ENCODE measurements around the gene TLCD4. TPM values are rescaled to one million over a fixed set of nuclear protein-coding genes. Genes with fewer than 3 reads are reported as not detected.

Gene TLCD4
- under 0.01 TPM in 2 replicates for total RNA-seq

DNA sequence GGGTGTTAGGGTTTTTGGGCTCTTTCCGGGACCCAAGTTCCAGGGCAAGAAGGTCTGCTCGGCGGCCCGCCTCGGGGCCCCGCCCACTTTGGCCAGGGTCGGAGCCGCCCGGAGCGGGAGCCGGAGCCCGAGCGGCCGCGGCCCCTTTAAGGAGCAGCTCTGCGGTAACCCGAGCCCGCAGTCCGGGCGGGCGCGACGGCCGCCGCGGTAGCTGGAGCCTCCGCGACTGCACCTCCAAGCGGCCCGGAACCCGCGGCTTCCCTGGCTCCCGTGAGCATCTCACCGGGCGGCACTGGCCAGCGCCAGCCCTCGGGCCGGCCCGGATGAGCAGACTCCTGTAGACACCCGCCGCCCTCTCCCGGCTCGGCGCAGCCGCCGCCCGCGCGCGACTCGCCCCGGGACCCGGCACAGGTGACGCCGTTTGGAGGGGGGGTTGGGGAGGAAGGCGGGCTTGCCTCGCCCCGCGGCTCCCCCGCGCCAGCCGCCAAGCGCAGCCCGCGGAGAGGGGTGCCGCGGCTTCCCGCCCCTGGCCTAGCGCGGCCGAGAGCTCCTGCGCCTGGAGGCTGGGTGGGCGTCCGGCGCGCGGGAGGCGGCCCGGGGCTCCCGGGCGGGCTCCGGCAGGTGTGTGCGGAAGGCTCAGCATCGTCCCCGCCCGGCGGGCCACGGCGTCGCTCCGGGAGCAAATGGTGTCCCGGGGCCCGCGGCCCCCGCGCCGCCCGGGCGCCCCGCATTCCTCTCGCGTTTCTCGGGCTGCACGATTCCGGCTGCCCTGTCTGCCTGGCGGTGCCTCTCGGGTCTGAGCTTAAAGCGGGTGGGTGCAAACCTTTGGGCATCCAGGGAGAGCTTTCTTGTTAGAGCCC, at the start of gene TLCD4:
TSS of gene TLCD4 (plus strand) at position 149 of the 860 bp plus-strand sequence. CDS start 26,547 bp downstream, outside the sequence.

DNA sequence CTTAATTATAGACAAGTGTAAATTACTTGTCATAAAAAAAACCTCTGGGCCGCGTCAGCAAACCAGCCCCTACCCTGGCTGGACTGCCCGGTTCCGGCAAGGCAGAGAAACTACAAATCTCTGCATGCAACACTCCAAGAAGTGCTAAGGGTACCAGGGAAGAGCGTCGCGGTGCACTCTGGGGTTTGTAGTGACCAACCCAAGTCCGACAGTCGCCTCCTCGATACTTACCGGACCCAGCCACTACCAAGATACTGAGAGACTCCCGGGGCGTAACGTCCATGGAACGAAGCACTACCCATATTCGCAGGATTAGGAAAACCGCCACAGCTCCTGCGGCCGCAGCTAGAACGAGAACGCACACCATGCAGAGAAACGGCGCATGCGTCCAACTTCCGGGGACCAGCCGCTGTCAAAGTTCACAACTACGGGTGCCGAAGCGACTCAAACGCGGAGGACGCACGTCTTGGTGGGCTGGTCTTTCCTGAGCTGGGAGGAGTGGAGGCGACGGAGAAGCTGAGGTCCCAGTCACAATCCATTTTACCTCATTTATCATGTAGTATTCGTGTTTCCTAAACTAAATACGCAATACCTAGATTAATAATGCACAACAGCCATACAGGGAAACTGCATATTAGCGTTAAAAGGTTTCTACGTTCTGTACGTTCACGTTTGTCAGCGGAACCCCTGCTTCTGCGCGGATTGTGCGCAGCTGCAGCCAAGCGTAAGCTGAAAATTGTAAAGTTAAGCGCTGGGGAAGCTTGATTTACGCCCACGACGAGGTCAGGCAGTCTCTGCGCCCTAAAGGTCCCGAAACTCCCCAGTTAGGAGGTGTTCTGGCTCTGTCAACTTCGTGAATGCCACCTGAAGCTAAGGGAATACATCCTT, 44.4 kb upstream of the TLCD4 start, which contains the start of gene ALG14:
TSS of gene ALG14 (minus strand) at position 420 of the 888 bp plus-strand sequence. CDS start at position 367, 53 bp downstream.

Other genes starting within 250 kb of the TLCD4 start
- 253 and 277 TPM in 2 replicates for gene CNN3, start 190.2 kb upstream of the TLCD4 start, total RNA-seq
- gene ALG14, start 44.4 kb upstream of the TLCD4 start, total RNA-seq, result 1.5 and 2.2 TPM in 2 replicates
- 14.0 and 16.7 TPM in 2 replicates for gene RWDD3, start 116.9 kb downstream of the TLCD4 start, total RNA-seq